Esophagus muscularis mucosa (tissue), 3 donors: ENCODE results near the gene OR1S2.

Experiments used
- CTCF ChIP-seq, 3 experiments: fragments of 200-600 bp in 2 of 3; fragments of 450-650 bp in 1 of 3; sonication (generic) in 2 of 3; IDR thresholded peaks; one replicate each; pipeline ENCODE4 v1.5.1; 2017 to 2019; ENCODE audit warnings: antibody characterized with exemption in 3 of 3, mild to moderate bottlenecking in 2 of 3, moderate library complexity in 1 of 3
- POLR2AphosphoS5 ChIP-seq, 2 donors: sonication (generic); formaldehyde crosslinking; IDR thresholded peaks; one replicate each; pipeline ENCODE4 v1.6.1; 2017; ENCODE audit warnings: antibody characterized with exemption in 2 of 2

- TF ChIP-seq CTCF (IDR thresholded peaks at IDR 0.05) (no peak), POLR2AphosphoS5 (IDR thresholded peaks at IDR 0.05) (no peak)
These were observed 26.4 kb downstream of the OR1S2 start for GRCh38 chr11:58177409-58178054.
